Amygdala (tissue), 56 donors: ENCODE data around the gene MALRD1.
A peak's percentile ranks its signal among the peaks of the same experiment; 100 is the strongest.
"Not testable (repeated sequence)": the region's sequence is repeated elsewhere in the genome, so short reads cannot be mapped to it uniquely, and the experiment has no call there.

Source experiments
- DNase-seq, 56 donors: peaks; one replicate each; lab custom pipeline; 2025; lab: John Stamatoyannopoulos, UW

Gene MALRD1

GRCh38 chr10:19479854-19480253 lies 431.3 kb downstream of the MALRD1 start:
- no peak for DNase-seq

DNA sequence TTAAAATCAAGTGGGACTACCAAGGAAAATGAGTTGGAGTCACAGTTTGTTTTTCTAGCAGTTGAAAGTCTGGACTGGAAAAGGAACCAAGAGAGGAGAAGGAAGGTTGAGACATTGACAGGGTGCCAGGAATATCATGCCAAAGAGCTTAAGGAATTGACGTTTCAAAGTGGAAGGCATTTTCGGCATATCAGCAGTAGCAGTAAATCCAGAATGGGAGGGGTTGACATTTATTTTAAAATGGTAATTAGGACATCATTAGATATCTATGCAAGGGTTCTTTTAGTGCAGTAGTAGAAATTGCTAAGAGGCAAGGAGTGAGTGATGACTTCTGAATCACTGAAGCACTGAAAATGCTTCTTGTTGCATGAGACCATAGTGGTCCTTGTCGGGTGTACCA lies 431.8 kb downstream of the MALRD1 start:
- DNase-seq = no peak

GRCh38 chr10:19483421-19483820 lies 434.8 kb downstream of the MALRD1 start:
- DNase-seq = no peak

DNA sequence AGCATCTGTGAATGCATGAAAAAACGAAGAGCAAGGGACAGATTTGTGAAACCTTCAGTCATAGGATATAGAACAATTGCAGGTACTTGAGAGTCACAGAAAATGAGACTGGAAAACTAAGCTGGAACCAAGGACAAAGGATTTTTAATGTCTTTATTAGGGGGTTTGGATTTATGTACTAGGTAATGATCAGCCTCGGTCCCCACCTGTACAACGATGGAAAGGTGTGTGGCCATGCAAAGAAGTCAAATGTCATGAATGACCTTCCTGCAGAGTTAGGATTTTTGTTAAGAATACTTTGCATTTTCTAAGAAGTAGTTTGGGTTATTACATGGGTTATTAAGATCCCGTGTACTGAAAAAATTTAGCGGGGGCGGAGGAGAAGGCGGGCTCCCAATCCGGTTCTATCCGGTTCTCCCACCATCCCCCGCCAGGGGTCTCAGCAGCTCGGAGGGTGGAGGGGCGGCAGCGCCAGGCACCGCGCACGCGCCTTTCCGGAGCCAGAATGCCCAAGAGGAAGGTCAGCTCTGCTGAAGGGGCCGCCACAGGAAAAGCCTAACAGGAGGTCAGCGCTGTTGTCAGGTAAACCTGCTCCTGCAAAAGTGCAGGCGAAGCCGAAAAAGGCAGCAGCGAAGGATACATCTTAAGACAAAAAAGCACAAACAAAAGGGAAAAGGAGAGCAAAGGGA lies 440.1 kb downstream of the MALRD1 start:
- peak in 28 of 56 donors; percentile 1 to 50 (median 12) for DNase-seq

DNA sequence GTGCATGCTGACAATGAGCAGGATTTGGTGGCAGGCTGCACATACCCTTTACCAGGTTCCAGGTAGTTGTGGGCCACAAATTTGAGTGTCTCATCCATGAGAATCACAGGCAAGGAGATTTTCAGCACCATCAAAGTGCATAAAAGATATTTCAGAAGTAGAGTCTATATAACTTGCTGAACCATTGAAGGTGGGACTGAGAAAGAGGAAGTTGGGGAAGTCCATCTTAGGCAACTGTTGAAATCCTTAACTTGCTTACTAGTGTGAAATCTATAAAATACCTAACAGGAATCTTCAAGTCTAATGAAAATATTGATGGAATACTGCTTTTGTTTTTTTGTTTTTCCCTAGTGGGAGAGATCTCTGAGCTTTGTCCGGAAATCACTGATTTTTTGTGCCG lies 442.6 kb downstream of the MALRD1 start:
- DNase-seq = no peak

GRCh38 chr10:19493917-19494316 lies 445.3 kb downstream of the MALRD1 start:
- DNase-seq = no peak

- no peak for DNase-seq
These were observed 448.4 kb downstream of the MALRD1 start for GRCh38 chr10:19497026-19497425.

GRCh38 chr10:19498393-19499290 lies 450.0 kb downstream of the MALRD1 start:
- no peak for DNase-seq

DNA sequence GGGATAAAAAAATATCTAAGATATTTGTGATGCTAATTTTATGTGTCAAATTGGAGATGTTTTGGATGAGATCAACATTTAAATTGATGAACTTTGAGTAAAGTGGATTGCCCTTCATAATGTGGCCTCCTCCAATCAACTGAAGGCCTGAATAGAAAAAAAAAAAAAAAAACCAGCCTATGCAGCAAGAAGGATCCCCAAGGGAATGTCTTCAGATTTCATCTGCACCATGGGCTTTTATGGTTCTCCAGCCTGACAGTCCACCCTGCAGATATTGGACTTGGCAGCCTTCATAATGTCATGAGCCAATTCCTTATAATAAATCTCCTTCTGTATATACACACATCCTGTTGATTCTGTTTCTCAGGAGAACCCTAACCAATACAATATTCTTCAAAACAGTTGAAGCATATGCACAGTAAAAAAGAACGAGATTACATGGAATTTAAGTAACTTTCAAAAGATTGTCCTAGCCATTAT lies 450.7 kb downstream of the MALRD1 start:
- no peak for DNase-seq

GRCh38 chr10:19500959-19501358 lies 452.4 kb downstream of the MALRD1 start:
- DNase-seq = no peak

DNA sequence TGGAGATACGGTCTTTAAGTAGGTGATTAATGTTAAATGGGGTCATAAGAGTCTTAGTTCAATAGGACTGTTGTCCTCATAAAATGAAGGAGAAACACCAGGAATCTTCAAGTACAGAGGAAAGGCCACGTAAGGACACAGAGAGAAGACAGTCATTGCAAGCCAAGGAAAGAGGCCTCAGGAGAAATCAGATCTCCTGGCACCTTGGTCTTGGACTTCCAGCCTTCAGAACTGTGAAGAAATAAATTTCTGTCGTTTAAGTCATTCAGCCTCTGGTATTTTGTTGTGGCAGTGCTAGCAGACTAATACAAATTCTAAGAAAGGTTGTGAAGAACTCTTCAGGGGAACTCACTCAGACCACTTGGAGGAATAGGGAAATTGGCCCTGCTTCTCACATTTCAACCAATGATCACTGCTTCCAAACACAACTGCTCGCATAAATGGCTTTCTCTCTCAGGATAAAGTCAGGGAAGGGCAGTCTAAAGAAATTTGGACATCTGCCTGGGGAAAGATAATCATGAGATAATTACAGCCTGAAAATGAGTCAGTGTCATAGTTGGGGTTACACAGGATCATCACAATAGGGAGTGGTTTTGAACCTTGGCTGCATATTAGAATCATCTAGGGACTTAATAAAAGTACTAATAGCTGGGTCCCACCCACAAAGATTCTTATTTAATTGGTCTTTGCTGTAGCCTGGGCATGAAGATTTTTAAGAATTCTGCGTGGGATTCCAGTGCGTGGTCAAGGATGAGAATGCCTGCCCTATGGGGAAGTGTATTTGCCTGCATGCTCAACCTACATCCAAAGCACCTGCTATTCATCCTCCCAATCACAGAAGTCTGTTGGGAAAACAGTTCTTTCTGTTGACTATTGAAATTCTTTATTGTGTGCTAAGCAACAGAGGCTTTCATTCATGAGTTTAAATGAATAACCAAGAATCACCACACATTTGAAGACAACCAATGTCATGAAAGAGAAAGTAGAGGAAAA lies 457.0 kb downstream of the MALRD1 start:
- no peak for DNase-seq

DNA sequence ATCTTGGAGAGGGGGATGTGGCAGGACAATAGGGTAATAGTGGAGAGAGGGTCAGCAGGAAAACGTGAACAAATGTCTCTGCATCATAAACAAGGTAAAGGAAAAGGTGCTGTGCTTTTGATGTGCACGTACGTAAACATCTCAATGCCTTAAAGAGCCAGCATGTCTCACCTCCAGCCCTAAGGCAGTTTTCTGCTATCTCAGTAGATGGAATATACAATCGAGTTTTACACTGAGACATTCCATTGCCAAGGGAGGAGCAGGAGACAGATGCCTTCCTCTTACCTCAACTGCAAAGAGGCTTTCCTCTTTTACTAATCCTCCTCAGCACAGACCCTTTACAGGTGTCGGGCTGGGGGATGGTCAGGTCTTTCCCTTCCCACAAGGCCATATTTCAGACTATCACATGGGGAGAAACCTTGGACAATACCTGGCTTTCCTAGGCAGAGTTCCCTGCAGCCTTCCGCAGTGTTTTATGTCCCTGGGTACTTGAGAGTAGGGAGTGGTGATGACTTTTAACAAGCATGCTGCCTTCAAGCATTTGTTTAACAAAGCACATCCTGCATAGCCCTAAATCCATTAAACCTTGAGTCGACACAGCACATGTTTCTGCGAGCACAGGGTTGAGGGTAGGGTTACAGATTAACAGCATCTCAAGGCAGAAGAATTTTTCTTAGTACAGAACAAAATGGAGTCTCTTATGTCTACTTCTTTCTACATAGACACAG lies 461.6 kb downstream of the MALRD1 start:
- not testable (repeated sequence) for DNase-seq

DNA sequence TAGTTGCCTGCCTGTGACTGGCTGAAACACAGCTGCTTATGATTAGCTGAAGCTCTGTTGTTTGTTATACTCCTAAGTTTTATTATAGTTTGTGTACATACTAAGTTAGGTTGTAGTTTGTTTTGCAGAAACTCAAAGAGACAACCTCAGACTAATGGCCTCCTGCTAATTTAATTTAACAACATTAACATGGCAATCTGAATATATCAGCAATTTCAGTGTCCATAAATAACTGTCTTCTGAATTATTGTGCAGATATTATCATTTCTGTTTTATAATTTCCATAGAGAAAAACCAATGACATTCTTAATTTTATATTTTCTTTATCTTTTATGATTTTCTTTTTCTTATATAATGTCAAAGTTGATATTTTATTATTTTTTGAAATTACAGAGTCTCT lies 469.5 kb downstream of the MALRD1 start:
- no peak for DNase-seq

- DNase-seq = no peak
These were observed 470.0 kb downstream of the MALRD1 start for GRCh38 chr10:19518632-19519031.

- DNase-seq = no peak
These were observed 482.7 kb downstream of the MALRD1 start for GRCh38 chr10:19531324-19531723.

GRCh38 chr10:19532411-19532810 lies 483.8 kb downstream of the MALRD1 start:
- no peak for DNase-seq

DNA sequence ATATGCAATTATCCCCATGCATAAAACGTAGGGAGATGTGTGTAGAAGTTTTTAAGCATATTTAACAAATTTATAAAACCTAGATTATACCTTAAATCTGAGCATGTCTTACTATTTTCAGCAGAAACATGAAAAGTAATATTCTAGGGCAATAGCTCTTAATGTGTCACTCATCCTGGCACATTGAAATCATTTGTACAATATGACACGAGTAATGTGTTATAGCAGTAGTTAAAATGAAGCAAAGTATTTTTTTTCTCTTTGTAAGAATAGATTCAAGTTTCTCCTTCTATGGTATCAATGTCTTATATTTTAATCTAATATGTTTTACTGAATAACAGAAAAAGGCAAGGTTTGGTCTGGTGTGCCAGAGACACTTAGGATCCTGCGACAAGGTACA lies 492.7 kb downstream of the MALRD1 start:
- no peak for DNase-seq

DNA sequence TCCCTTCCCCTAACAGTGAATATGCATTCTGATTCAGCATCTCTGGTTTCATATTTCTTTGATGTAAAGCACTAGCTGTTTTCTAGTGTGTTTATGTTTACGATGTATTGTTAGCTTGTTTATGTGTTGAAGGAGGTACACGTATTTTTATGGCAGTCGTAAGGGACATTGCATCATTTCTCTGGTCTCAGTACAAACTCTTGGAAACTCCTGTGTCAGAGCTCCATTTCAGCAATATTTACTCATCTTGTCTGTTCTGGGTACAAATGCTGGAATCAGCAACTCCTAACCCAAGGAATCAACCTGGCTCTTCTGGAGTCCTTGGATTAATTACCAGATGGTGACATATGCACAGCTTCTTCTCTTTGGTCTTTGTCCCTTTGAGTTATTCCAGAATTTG lies 497.6 kb downstream of the MALRD1 start:
- DNase-seq = no peak

- no peak for DNase-seq
These were observed 500.9 kb downstream of the MALRD1 start for GRCh38 chr10:19549503-19549902.

GRCh38 chr10:19556666-19557065 lies 508.1 kb downstream of the MALRD1 start:
- no peak for DNase-seq
